Anterior cingulate cortex (tissue), 58 donors: ENCODE results near the gene TMEM200A.

Experiments
- DNase-seq, 58 donors: peaks; one replicate each; lab custom pipeline; 2025; lab: John Stamatoyannopoulos, UW

TMEM200A gene

GRCh38 chr6:130473886-130474285 is 108.1 kb downstream of the TMEM200A start:
- DNase-seq, result no peak

DNA sequence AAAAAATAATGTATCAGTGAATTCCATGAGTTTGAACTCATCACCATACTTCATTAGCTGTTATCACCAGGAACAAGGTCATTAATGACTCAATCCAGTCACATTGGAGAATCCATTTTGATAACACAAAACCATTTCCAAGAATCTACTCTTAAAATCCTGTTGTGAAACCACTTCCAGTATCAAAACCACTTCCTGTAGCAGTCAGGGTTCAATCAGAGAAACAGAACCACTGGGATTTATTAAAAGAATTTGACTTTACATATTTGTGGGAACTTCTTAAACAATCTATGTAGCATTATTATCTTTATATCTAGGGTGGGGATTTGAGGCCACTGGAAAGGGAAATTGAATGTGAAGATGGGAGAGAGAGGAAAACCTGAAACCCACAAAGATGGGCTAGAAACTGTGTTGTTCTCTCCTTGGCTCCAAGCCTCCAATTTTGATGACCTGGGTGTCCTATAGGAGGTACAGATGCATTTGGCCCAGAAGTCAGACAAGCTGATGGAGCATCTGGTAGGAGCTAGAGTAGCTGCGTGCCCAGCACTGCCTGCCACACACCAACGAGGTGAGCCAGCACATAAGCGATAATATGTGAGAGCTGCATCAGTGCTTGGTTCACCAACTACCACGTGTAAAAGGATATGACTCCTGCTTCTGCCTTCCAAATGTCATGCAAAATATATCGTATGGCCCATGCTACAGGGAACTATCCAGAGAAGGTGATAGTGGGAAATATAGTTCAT is 117.0 kb downstream of the TMEM200A start:
- no peak for DNase-seq

- DNase-seq, result no peak
Observed at GRCh38 chr6:130485870-130486269, 120.1 kb downstream of the TMEM200A start.

GRCh38 chr6:130486417-130486816 is 120.6 kb downstream of the TMEM200A start:
- no peak for DNase-seq

DNA sequence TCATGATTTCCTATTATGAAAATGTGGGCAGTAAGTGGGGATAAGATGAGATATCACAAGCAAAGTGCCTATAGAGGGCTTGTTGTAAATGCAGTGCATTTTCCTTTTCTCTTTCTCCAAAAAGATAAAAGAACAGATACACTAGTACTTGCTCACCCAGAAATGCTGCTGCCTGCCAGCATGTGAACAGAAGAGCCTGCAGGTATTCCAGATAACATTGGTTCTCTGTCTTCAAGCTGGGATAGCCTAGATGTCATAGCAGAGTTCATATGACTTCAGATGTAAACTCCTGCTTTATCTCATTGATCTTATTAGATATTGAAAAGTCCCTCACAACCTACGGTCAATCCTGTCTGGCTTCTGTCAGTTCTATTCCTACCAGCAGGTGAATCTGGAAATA is 123.7 kb downstream of the TMEM200A start:
- DNase-seq, result no peak
